ENCODE measurements around the gene CD59. TPM values are rescaled to one million over a fixed set of nuclear protein-coding genes. Genes with fewer than 3 reads are reported as not detected.
A peak's percentile ranks its signal among the peaks of the same experiment; 100 is the strongest.

The CD59 gene
- total RNA-seq, 3 donors from 2014 or later (not counting 1 experiment from before 2014, with no cell fraction given), result 25.0 to 29.4 (median 26.4) TPM

GRCh38 chr11:33772870-33773269 is 36.6 kb upstream of the CD59 start:
- H3K4me3 ChIP-seq (ENCODE audit: low read length), result no peak overlapping the region
- WGBS (ENCODE audit: insufficient coverage), result 73% methylated on average over 1 of the region's 1 CpG
- peaks cover 25% of the 10 kb centered on the region for H3K4me1 ChIP-seq (ENCODE audit: control insufficient read depth, insufficient read depth, low read length)
- no peak for DNase-seq
- H3K36me3 ChIP-seq (ENCODE audit: control insufficient read depth, insufficient read depth, low read length), result peaks cover 25% of the 10 kb centered on the region
- Mint-ChIP-seq H3K9me3 (no peaks in the 10 kb centered on the region), H3K36me3 (no peaks in the 10 kb centered on the region), H3K4me3 (peak overlapping the region; percentile 96), H3K4me1 (peaks cover 38 to 42% of the 10 kb centered on the region in 2 donors), H3K27ac (peak overlapping the region; percentile 84 to 94), H3K27me3 (ENCODE audit: low read depth in 2 of 2) (peaks cover 13 to 16% of the 10 kb centered on the region in 2 donors)
- ATAC-seq, result no peak
- intact Hi-C loops (cut with micrococcal nuclease), result loop anchor here (5.0 kb wide), 1 partner anchor 36 kb away; the partner anchor contains the start of gene CD59
- peaks cover 3% of the 10 kb centered on the region for H3K27me3 ChIP-seq (ENCODE audit: control insufficient read depth, insufficient read depth, low read length)
- TF ChIP-seq CTCF (IDR thresholded peaks at IDR 0.05), result no peak
- no peak overlapping the region for H3K27ac ChIP-seq (ENCODE audit: low read length)
- H3K9me3 ChIP-seq (ENCODE audit: control insufficient read depth, insufficient read depth, low read length), result no peaks in the 10 kb centered on the region

GRCh38 chr11:33772300-33772699 is 36.1 kb upstream of the CD59 start:
- Histone ChIP-seq H3K9me3 (ENCODE audit: control insufficient read depth, insufficient read depth, low read length) (no peaks in the 10 kb centered on the region), H3K27ac (ENCODE audit: low read length) (no peak overlapping the region), H3K27me3 (ENCODE audit: control insufficient read depth, insufficient read depth, low read length) (peaks cover 3% of the 10 kb centered on the region), H3K4me1 (ENCODE audit: control insufficient read depth, insufficient read depth, low read length) (peaks cover 23% of the 10 kb centered on the region), H3K4me3 (ENCODE audit: low read length) (no peak overlapping the region), H3K36me3 (ENCODE audit: control insufficient read depth, insufficient read depth, low read length) (peaks cover 31% of the 10 kb centered on the region)
- no peak for ATAC-seq
- Mint-ChIP-seq H3K4me1 (peaks cover 38 to 42% of the 10 kb centered on the region in 2 donors), H3K27ac (peak overlapping the region; percentile 84 to 94), H3K36me3 (no peaks in the 10 kb centered on the region), H3K4me3 (peak overlapping the region; percentile 96), H3K27me3 (ENCODE audit: low read depth in 2 of 2) (peaks cover 13 to 16% of the 10 kb centered on the region in 2 donors), H3K9me3 (no peaks in the 10 kb centered on the region)
- WGBS (ENCODE audit: insufficient coverage), result 89% methylated on average over 4 of the region's 4 CpGs
- intact Hi-C loops (cut with micrococcal nuclease), result loop anchor here (5.0 kb wide), 1 partner anchor 35 kb away; the partner anchor contains the start of gene CD59
- DNase-seq, result no peak
- TF ChIP-seq CTCF (IDR thresholded peaks at IDR 0.05), result no peak

- H3K36me3 Mint-ChIP-seq, result peaks cover 7% of the 10 kb centered on the region
- DNase-seq, result no peak
- peaks cover under 1 to 3% of the 10 kb centered on the region in 2 donors for H3K27me3 Mint-ChIP-seq (ENCODE audit: low read depth in 2 of 2)
- intact Hi-C loops (cut with micrococcal nuclease), result loop anchor here (5.0 kb wide), 1 partner anchor 33 kb away; the partner anchor contains the start of gene CD59
- Histone ChIP-seq H3K36me3 (ENCODE audit: control insufficient read depth, insufficient read depth, low read length) (peaks cover 49% of the 10 kb centered on the region), H3K27ac (ENCODE audit: low read length) (no peak overlapping the region), H3K27me3 (ENCODE audit: control insufficient read depth, insufficient read depth, low read length) (no peaks in the 10 kb centered on the region), H3K9me3 (ENCODE audit: control insufficient read depth, insufficient read depth, low read length) (no peaks in the 10 kb centered on the region), H3K4me3 (ENCODE audit: low read length) (no peak overlapping the region), H3K4me1 (ENCODE audit: control insufficient read depth, insufficient read depth, low read length) (peaks cover 22% of the 10 kb centered on the region)
- no peak for ATAC-seq
- no peak for TF ChIP-seq CTCF (IDR thresholded peaks at IDR 0.05)
- H3K27ac Mint-ChIP-seq, result no peak overlapping the region
- no peaks in the 10 kb centered on the region for H3K9me3 Mint-ChIP-seq
- WGBS (ENCODE audit: insufficient coverage), result 100% methylated on average over 2 of the region's 2 CpGs
- H3K4me1 Mint-ChIP-seq, result peaks cover 31 to 40% of the 10 kb centered on the region in 2 donors
- no peak overlapping the region for H3K4me3 Mint-ChIP-seq
Measured at GRCh38 chr11:33770236-33770635, 34.0 kb upstream of the CD59 start.

- Histone ChIP-seq H3K27me3 (ENCODE audit: control insufficient read depth, insufficient read depth, low read length) (no peaks in the 10 kb centered on the region), H3K36me3 (ENCODE audit: control insufficient read depth, insufficient read depth, low read length) (peaks cover 56% of the 10 kb centered on the region), H3K9me3 (ENCODE audit: control insufficient read depth, insufficient read depth, low read length) (no peaks in the 10 kb centered on the region), H3K4me3 (ENCODE audit: low read length) (no peak overlapping the region), H3K27ac (ENCODE audit: low read length) (no peak overlapping the region), H3K4me1 (ENCODE audit: control insufficient read depth, insufficient read depth, low read length) (peaks cover 15% of the 10 kb centered on the region)
- peak overlapping the region in 1 of 2 donors; percentile 2 for H3K27ac Mint-ChIP-seq
- H3K4me3 Mint-ChIP-seq, result no peak overlapping the region
- TF ChIP-seq CTCF (IDR thresholded peaks at IDR 0.05), result no peak
- H3K36me3 Mint-ChIP-seq, result peaks cover 7% of the 10 kb centered on the region
- peaks cover 24 to 33% of the 10 kb centered on the region in 2 donors for H3K4me1 Mint-ChIP-seq
- no peaks in the 10 kb centered on the region for H3K9me3 Mint-ChIP-seq
- no peak for DNase-seq
- ATAC-seq, result no peak
- H3K27me3 Mint-ChIP-seq (ENCODE audit: low read depth in 2 of 2), result no peaks in the 10 kb centered on the region
- WGBS (ENCODE audit: insufficient coverage), result 97% methylated on average over 3 of the region's 4 CpGs
- intact Hi-C loops (cut with micrococcal nuclease), result no loop called here
Measured at GRCh38 chr11:33769542-33769941, 33.3 kb upstream of the CD59 start.
